Upper lobe of left lung (tissue), 4 donors: ENCODE results near the gene ACY1.

Experiments
- CTCF ChIP-seq, 6 experiments: fragments of 450-650 bp in 4 of 6; fragments of 200-600 bp in 2 of 6; sonication (generic) in 2 of 6; IDR thresholded peaks; one replicate each; pipeline ENCODE4 v1.5.1; 2016 to 2019; ENCODE audit warnings: antibody characterized with exemption in 6 of 6
- POLR2A ChIP-seq, 4 donors: fragments of 450-650 bp; IDR thresholded peaks; one replicate each; pipeline ENCODE4 v1.5.1; 2016 to 2017; ENCODE audit warnings: antibody characterized with exemption in 4 of 4, mild to moderate bottlenecking in 2 of 4
- POLR2AphosphoS5 ChIP-seq, 2 donors: sonication (generic); formaldehyde crosslinking; IDR thresholded peaks; one replicate each; pipeline ENCODE4 v1.5.1; 2017; ENCODE audit warnings: antibody characterized with exemption in 2 of 2

GRCh38 chr3:51975852-51976549 is 7.3 kb upstream of the ACY1 start:
- TF ChIP-seq CTCF (IDR thresholded peaks at IDR 0.05): peak in 1 of 6 experiments; percentile 25
- TF ChIP-seq POLR2AphosphoS5 (IDR thresholded peaks at IDR 0.05): no peak
- TF ChIP-seq POLR2A (IDR thresholded peaks at IDR 0.05): no peak
